ENCODE measurements around the gene GSX1.

DNA sequence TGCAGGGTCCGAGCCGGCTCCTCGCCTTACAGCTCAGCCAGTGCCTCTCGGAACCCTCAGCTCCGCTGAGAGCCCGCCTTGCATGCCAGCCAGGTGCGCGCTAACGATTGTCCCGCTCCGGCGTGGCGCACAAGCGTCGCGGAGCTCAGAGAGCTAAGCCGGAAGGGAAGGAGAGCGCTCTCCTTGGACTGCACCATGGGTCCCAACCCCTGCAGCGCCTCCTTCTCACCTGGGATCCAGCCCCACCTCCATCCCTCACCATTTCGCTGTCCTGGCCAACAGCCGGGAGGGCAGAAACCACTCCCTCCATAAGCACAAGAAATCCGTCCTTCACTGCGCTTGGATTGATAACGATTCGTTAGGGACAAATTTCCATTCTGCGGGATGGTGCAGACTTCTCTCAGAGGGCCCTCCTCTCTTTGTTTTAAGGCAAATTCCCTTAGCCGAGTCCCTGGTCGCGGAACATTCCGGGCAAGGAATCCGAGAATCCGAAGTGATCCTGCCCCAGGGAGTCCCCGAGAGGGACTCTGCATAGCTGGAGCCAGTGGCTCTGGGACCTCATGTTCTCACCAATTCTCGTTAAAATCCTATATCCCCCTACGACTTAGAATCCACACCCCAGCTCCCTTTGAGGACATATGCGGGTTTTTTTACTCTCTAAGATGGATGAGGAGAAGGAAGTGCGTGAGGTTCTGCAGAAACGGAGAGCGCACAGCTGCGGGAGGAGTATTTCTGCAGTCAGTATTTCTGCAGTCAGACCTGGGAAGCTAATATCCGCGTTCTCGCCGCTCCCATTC lies 2.8 kb downstream of the GSX1 start:
- TF ChIP-seq CTCF (IDR thresholded peaks at IDR 0.05) (no peak), POLR2A (IDR thresholded peaks at IDR 0.05; ENCODE audit: low read depth) (no peak), POLR2AphosphoS5 (IDR thresholded peaks at IDR 0.05) (no peak), EP300 (IDR thresholded peaks at IDR 0.05) (no peak)

Data from esophagus muscularis mucosa (tissue), 4 donors.